SU-DHL-6 (cell line): ENCODE measurements around the gene FOXF1.

ENCODE experiments used
- H2AFZ ChIP-seq: fragments of 200-600 bp; sonication (generic); 2 replicates; pipeline ENCODE4 v1.6.1; 2014; ENCODE audit warnings: low read depth, mild to moderate bottlenecking, moderate library complexity, mixed read lengths, antibody characterized with exemption, low read length; ENCODE audit not compliant: severe bottlenecking
- H3F3A ChIP-seq: fragments of 200-600 bp; shearing (Covaris generic); 2 replicates; pipeline ENCODE4 v1.6.0; 2016; ENCODE audit warnings: antibody characterized with exemption, mild to moderate bottlenecking; ENCODE audit not compliant: insufficient read depth
- H3K27ac ChIP-seq: fragments of 200-600 bp; sonication (generic); 2 replicates; pipeline ENCODE4 v1.5.1; 2016; ENCODE audit warnings: low read depth, mild to moderate bottlenecking, low read length, moderate library complexity, mixed read lengths
- H3K27me3 ChIP-seq: fragments of 200-600 bp; sonication (generic), shearing (Covaris generic); 2 replicates; pipeline ENCODE4 v1.6.0; 2014; ENCODE audit warnings: mild to moderate bottlenecking, low read length
- H3K36me3 ChIP-seq: fragments of 200-600 bp; sonication (generic); 2 replicates; pipeline ENCODE4 v1.6.1; 2014; ENCODE audit warnings: mild to moderate bottlenecking, low read length, mixed read lengths
- H3K4me2 ChIP-seq: fragments of 300-600, 200-600 bp; shearing (Covaris generic), sonication (generic); 2 replicates; pipeline ENCODE4 v1.6.0; 2014; ENCODE audit warnings: low read length, low read depth, mild to moderate bottlenecking; ENCODE audit not compliant: poor library complexity, severe bottlenecking
- H3K4me3 ChIP-seq: fragments of 200-600 bp; sonication (generic); 2 replicates; pipeline ENCODE4 v1.5.1; 2014; ENCODE audit warnings: antibody characterized with exemption, low read length, mild to moderate bottlenecking, mixed read lengths; ENCODE audit not compliant: insufficient read depth, poor library complexity, severe bottlenecking
- H3K79me2 ChIP-seq: fragments of 200-600 bp; sonication (generic); 2 replicates; pipeline ENCODE4 v1.6.1; 2014; ENCODE audit warnings: mild to moderate bottlenecking, low read length, moderate library complexity; ENCODE audit not compliant: insufficient read depth
- H3K9ac ChIP-seq: fragments of 200-600 bp; sonication (generic); 2 replicates; pipeline ENCODE4 v1.7.0; 2014; ENCODE audit warnings: mild to moderate bottlenecking, low read length
- H3K9me2 ChIP-seq: fragments of 200-600 bp; sonication (generic); replicated peaks from 2 replicates; pipeline ENCODE4 v1.6.1; 2014; ENCODE audit warnings: low read length; ENCODE audit not compliant: insufficient read depth
- H3K9me3 ChIP-seq: fragments of 200-600 bp; sonication (generic); 2 replicates; pipeline ENCODE4 v1.6.1; 2014; ENCODE audit warnings: low read length, mixed read lengths; ENCODE audit not compliant: insufficient read depth
- H4K20me1 ChIP-seq: fragments of 200-600 bp; sonication (generic); 2 replicates; pipeline ENCODE4 v1.6.1; 2014; ENCODE audit warnings: low read depth, mild to moderate bottlenecking, antibody characterized with exemption, low read length, moderate library complexity, mixed read lengths
- EZH2phosphoT487 ChIP-seq: fragments of 200-600 bp; sonication (generic), shearing (Covaris generic); conservative IDR thresholded peaks from 2 replicates; pipeline ENCODE4 v1.6.1; 2018; ENCODE audit warnings: mild to moderate bottlenecking, antibody characterized with exemption, low read length, moderate library complexity, mixed read lengths
- TF ChIP-seq, protein P1 (sequence below): fragments of 200-600 bp; sonication (generic); IDR thresholded peaks from one replicate; pipeline ENCODE4 v1.5.1; 2017; ENCODE audit warnings: antibody characterized with exemption, mild to moderate bottlenecking, low read length, moderate library complexity; ENCODE audit not compliant: insufficient read depth, poor library complexity, severe bottlenecking

The FOXF1 gene

DNA sequence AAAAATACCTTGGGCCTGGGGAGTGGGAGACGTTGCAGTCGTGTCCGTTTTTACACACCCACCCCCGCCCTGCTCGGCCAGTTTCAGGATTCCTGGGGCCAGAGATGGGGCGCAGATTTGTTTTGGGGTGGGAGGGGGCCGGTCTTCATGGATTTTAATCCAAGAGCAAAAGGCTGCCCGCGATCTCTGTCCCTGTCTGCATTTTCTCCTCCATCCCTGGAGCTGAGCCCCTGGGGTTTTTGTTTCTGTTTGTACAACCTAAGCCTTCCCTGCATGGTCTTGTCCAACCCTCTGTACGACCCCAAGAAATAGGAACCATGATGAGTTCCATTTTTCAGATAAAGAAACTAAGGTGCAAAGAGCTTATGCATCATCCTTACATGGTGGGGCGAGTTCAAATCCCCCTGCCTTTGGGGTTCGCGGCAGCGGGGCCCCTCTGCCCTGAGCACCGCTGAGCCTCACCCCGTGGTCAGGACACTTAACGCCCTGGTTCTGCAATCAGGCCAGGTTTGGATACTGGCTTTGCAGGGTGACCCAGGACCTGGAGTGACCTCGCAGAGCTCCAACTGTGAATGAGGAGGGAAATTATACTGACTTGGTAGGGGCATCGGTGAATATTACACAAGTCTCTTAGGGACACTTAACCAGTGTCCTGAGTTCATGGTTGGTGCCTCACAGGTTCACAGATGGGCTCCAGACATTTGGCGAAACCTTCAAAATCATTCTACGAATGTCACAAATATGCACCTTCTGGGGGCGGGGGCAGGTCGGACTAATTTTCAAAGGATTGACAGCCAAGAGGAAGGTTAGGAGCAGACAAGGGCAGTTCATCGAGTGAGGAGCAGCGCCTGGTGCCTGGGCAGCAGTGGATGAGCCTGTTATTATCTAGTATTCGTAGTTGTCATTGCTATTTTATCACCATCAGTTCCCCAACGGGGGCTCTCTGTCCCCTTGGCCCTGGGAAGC is 4.1 kb upstream of the FOXF1 start:
- H3K27me3 ChIP-seq: no peaks in the 10 kb centered on the region
- H4K20me1 ChIP-seq: no peaks in the 10 kb centered on the region
- H3F3A ChIP-seq: no peaks in the 10 kb centered on the region
- no peak overlapping the region for H3K4me2 ChIP-seq
- TF ChIP-seq EZH2phosphoT487: no peak
- TF ChIP-seq, protein P1, sequence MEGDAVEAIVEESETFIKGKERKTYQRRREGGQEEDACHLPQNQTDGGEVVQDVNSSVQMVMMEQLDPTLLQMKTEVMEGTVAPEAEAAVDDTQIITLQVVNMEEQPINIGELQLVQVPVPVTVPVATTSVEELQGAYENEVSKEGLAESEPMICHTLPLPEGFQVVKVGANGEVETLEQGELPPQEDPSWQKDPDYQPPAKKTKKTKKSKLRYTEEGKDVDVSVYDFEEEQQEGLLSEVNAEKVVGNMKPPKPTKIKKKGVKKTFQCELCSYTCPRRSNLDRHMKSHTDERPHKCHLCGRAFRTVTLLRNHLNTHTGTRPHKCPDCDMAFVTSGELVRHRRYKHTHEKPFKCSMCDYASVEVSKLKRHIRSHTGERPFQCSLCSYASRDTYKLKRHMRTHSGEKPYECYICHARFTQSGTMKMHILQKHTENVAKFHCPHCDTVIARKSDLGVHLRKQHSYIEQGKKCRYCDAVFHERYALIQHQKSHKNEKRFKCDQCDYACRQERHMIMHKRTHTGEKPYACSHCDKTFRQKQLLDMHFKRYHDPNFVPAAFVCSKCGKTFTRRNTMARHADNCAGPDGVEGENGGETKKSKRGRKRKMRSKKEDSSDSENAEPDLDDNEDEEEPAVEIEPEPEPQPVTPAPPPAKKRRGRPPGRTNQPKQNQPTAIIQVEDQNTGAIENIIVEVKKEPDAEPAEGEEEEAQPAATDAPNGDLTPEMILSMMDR: no peak
- H3K27ac ChIP-seq: no peak overlapping the region
- H2AFZ ChIP-seq: no peak overlapping the region
- no peaks in the 10 kb centered on the region for H3K36me3 ChIP-seq
- no peaks in the 10 kb centered on the region for H3K9me3 ChIP-seq
- no peak overlapping the region for H3K4me3 ChIP-seq
- H3K79me2 ChIP-seq: no peaks in the 10 kb centered on the region
- no peaks in the 10 kb centered on the region for H3K9me2 ChIP-seq
- H3K9ac ChIP-seq: no peak overlapping the region

- Histone ChIP-seq H4K20me1 (no peaks in the 10 kb centered on the region), H3K4me2 (no peak overlapping the region), H3K9me3 (no peaks in the 10 kb centered on the region), H3K79me2 (no peaks in the 10 kb centered on the region), H3K4me3 (no peak overlapping the region), H3K9ac (no peak overlapping the region), H3K27me3 (no peaks in the 10 kb centered on the region), H3K9me2 (no peaks in the 10 kb centered on the region), H3K36me3 (no peaks in the 10 kb centered on the region), H3K27ac (no peak overlapping the region), H2AFZ (no peak overlapping the region), H3F3A (no peaks in the 10 kb centered on the region)
- TF ChIP-seq, protein P1: no peak
- no peak for TF ChIP-seq EZH2phosphoT487
Measured at GRCh38 chr16:86507173-86508027, 2.9 kb upstream of the FOXF1 start.

GRCh38 chr16:86508028-86508946 is 2.0 kb upstream of the FOXF1 start:
- H3K27ac ChIP-seq: no peak overlapping the region
- no peak overlapping the region for H2AFZ ChIP-seq
- H3K4me2 ChIP-seq: no peak overlapping the region
- no peaks in the 10 kb centered on the region for H4K20me1 ChIP-seq
- H3K36me3 ChIP-seq: no peaks in the 10 kb centered on the region
- H3K9ac ChIP-seq: no peak overlapping the region
- H3K9me2 ChIP-seq: no peaks in the 10 kb centered on the region
- H3K79me2 ChIP-seq: no peaks in the 10 kb centered on the region
- no peaks in the 10 kb centered on the region for H3K9me3 ChIP-seq
- H3F3A ChIP-seq: no peaks in the 10 kb centered on the region
- TF ChIP-seq, protein P1: no peak
- no peak for TF ChIP-seq EZH2phosphoT487
- no peaks in the 10 kb centered on the region for H3K27me3 ChIP-seq
- H3K4me3 ChIP-seq: no peak overlapping the region
